Measurements from ENCODE around the gene RNF157.

The RNF157 gene

GRCh38 chr17:76240461-76241203 lies at the start of gene RNF157:
RNF157 (minus strand) TSS chr17:76240493; CDS start chr17:76240240, 253 bp downstream.
- DNase-seq = no peak

GRCh38 chr17:76281573-76282371 lies 41.5 kb upstream of the RNF157 start:
- DNase-seq = no peak

GRCh38 chr17:76280650-76281049 lies 40.4 kb upstream of the RNF157 start:
- no peak for DNase-seq

- DNase-seq = no peak
These were observed 39.5 kb upstream of the RNF157 start for GRCh38 chr17:76279742-76280287.

- DNase-seq = peak; percentile 68 to 74
These were observed 38.9 kb upstream of the RNF157 start for GRCh38 chr17:76278952-76279741.

GRCh38 chr17:76278268-76278908 lies 38.1 kb upstream of the RNF157 start:
- DNase-seq = no peak

- DNase-seq = no peak
These were observed 37.3 kb upstream of the RNF157 start for GRCh38 chr17:76277300-76278267.

GRCh38 chr17:76276461-76277299 lies 36.4 kb upstream of the RNF157 start:
- DNase-seq = peak; percentile 10 to 19

- no peak for DNase-seq
These were observed 35.8 kb upstream of the RNF157 start for GRCh38 chr17:76276069-76276431.

GRCh38 chr17:76275382-76276068 lies 35.2 kb upstream of the RNF157 start:
- DNase-seq = no peak

- no peak for DNase-seq
These were observed 34.0 kb upstream of the RNF157 start for GRCh38 chr17:76274112-76274956.

GRCh38 chr17:76273445-76274111 lies 33.3 kb upstream of the RNF157 start:
- DNase-seq = no peak

GRCh38 chr17:76272541-76273444 lies 32.5 kb upstream of the RNF157 start:
- DNase-seq = no peak

- no peak for DNase-seq
These were observed 31.6 kb upstream of the RNF157 start for GRCh38 chr17:76271669-76272540.

- no peak for DNase-seq
These were observed 30.7 kb upstream of the RNF157 start for GRCh38 chr17:76270770-76271668.

Measured in AML-193 (cell line).